B cell (primary cell): Measurements from ENCODE around the gene MVB12B. TPM values are rescaled to one million over a fixed set of nuclear protein-coding genes. Genes with fewer than 3 reads are reported as not detected.

Source experiments
- ATAC-seq: fragments of 200-7000 bp; cut with Tn5 transposase; one replicate; pipeline ENCODE4 v1.10.0; 2021; ENCODE audit warnings: low read depth, mild to moderate bottlenecking, moderate number of reproducible peaks, moderate library complexity
- CTCF ChIA-PET: fragments of 350-600 bp; sonication (Branson Sonifier 250); formaldehyde crosslinking; loops from one replicate; lab custom pipeline; 2021; ENCODE audit warnings: antibody characterized with exemption, inconsistent platforms; lab: Charles Lee
- POLR2A ChIA-PET: fragments of 350-600 bp; sonication (Branson Sonifier 250); formaldehyde crosslinking; loops from one replicate; lab custom pipeline; 2021; ENCODE audit warnings: antibody characterized with exemption; lab: Charles Lee
- DNase-seq: peaks from one replicate; pipeline ENCODE4 v3.0.0; 2013
- H2AFZ ChIP-seq: 2 replicates; pipeline ENCODE4 v1.6.1; 2012; ENCODE audit warnings: mild to moderate bottlenecking, low read depth, low read length; ENCODE audit not compliant: insufficient read depth, poor library complexity, severe bottlenecking
- H3K27ac ChIP-seq, 2 donors: 1 replicate in 1 of 2; 2 replicates in 1 of 2; pipeline ENCODE4 v1.5.1; 2012 to 2013; ENCODE audit warnings: low read length in 2 of 2, mild to moderate bottlenecking in 2 of 2, moderate library complexity in 1 of 2
- H3K27me3 ChIP-seq, 4 experiments: fragments of 200-600 bp in 1 of 4; sonication (generic) in 1 of 4; replicated peaks in 1 of 4; 1 replicate in 2 of 4; 2 replicates in 2 of 4; pipeline versions ENCODE4 v1.6.1 to v1.7.0; 2013 to 2016; ENCODE audit warnings: low read length in 3 of 4, mild to moderate bottlenecking in 2 of 4, mixed read lengths in 1 of 4, moderate library complexity in 1 of 4; ENCODE audit not compliant: insufficient read depth in 4 of 4, control insufficient read depth in 3 of 4; ENCODE audit errors: control extremely low read depth in 1 of 4
- H3K36me3 ChIP-seq, 2 experiments: replicated peaks in 1 of 2; 1 replicate in 1 of 2; 2 replicates in 1 of 2; pipeline versions ENCODE4 v1.6.1 to v1.7.1; 2013; ENCODE audit warnings: low read length in 1 of 2; ENCODE audit not compliant: insufficient read depth in 2 of 2, control insufficient read depth in 1 of 2; ENCODE audit errors: control extremely low read depth in 1 of 2, extremely low read depth in 1 of 2
- H3K4me1 ChIP-seq, 2 donors: fragments of 200-600 bp in 1 of 2; sonication (generic) in 1 of 2; 1 replicate in 1 of 2; 2 replicates in 1 of 2; pipeline versions ENCODE4 v1.5.1 to v1.6.1; 2013 to 2017; ENCODE audit warnings: low read length in 2 of 2; ENCODE audit not compliant: control insufficient read depth in 2 of 2, insufficient read depth in 2 of 2
- H3K4me2 ChIP-seq: replicated peaks from 2 replicates; pipeline ENCODE3; 2012; ENCODE audit warnings: mild to moderate bottlenecking, low read depth, low read length; ENCODE audit not compliant: poor library complexity, severe bottlenecking
- H3K4me3 ChIP-seq, 5 experiments: fragments of 200-600 bp in 1 of 5; sonication (generic) in 1 of 5; 1 replicate in 3 of 5; 2 replicates in 2 of 5; pipeline versions ENCODE4 v1.5.1 to v1.7.0; 2011 to 2016; ENCODE audit warnings: low read length in 4 of 5, mild to moderate bottlenecking in 4 of 5, low read depth in 2 of 5, control low read depth in 1 of 5, moderate library complexity in 1 of 5; ENCODE audit not compliant: insufficient read depth in 1 of 5; ENCODE audit errors: control extremely low read depth in 1 of 5, extremely low read depth in 1 of 5
- H3K79me2 ChIP-seq: fragments of 200-600 bp; sonication (generic); one replicate; pipeline ENCODE4 v1.6.0; 2016; ENCODE audit warnings: low read length; ENCODE audit not compliant: control insufficient read depth, insufficient read depth
- H3K9ac ChIP-seq: fragments of 200-600 bp; sonication (generic); 2 replicates; pipeline ENCODE4 v1.6.1; 2017; ENCODE audit warnings: mild to moderate bottlenecking, low read length, moderate library complexity
- H3K9me3 ChIP-seq, 3 donors: one replicate each; pipeline versions ENCODE4 v1.6.1 to v1.7.1; 2013; ENCODE audit warnings: low read length in 2 of 3; ENCODE audit not compliant: control insufficient read depth in 2 of 3, insufficient read depth in 1 of 3; ENCODE audit errors: control extremely low read depth in 1 of 3
- H4K20me1 ChIP-seq: 2 replicates; pipeline ENCODE4 v1.6.0; 2012; ENCODE audit warnings: mild to moderate bottlenecking, low read length; ENCODE audit not compliant: insufficient read depth, control insufficient read depth, poor library complexity, severe bottlenecking
- H3K27ac Mint-ChIP-seq: one replicate; pipeline ENCODE4 v1.8.0; 2021; ENCODE audit warnings: mixed read lengths
- H3K27me3 Mint-ChIP-seq: one replicate; pipeline ENCODE4 v1.8.0; 2021; ENCODE audit warnings: mixed read lengths
- H3K4me1 Mint-ChIP-seq: one replicate; pipeline ENCODE4 v1.8.0; 2021; ENCODE audit warnings: mixed read lengths
- H3K4me3 Mint-ChIP-seq: one replicate; pipeline ENCODE4 v1.8.0; 2021; ENCODE audit warnings: mixed read lengths
- H3K9me3 Mint-ChIP-seq: one replicate; pipeline ENCODE4 v1.8.0; 2022; ENCODE audit warnings: mixed read lengths; ENCODE audit not compliant: insufficient read depth
- EZH2 ChIP-seq: IDR thresholded peaks from 2 replicates; pipeline ENCODE4 v1.6.1; 2012; ENCODE audit warnings: borderline replicate concordance, low read depth, mild to moderate bottlenecking, moderate library complexity, low read length; ENCODE audit not compliant: insufficient read depth, poor library complexity, severe bottlenecking
- WGBS: methylation state at CpG from one replicate; pipeline ENCODE4 v1.1.5; 2013; ENCODE audit warnings: missing lambda C conversion rate; ENCODE audit not compliant: insufficient coverage; 5-methylcytosine and 5-hydroxymethylcytosine counted together
- intact Hi-C: fragments of 100-400 bp; cut with micrococcal nuclease; formaldehyde crosslinking; loops from one replicate; pipeline ENCODE4 v1.10.0; 2022
- polyA plus RNA-seq: library from polyadenylated mRNA; depleted of rRNA; stranded (reverse); fragments of >200 nt; gene quantifications from 2 replicates; pipeline ENCODE4 v1.2.3, GENCODE V29; 2012
- total RNA-seq, 2 donors: library from RNA; stranded (reverse); fragments of 120-200 nt in 1 of 2; gene quantifications; 1 replicate in 1 of 2; 2 replicates in 1 of 2; pipeline versions ENCODE4 v1.2.3 to v1.2.4, GENCODE V29; 2013 to 2022
- TF ChIP-seq, protein P1 (sequence below): fragments of 200-600 bp; IDR thresholded peaks from one replicate; pipeline ENCODE4 v1.8.0; 2022; ENCODE audit warnings: antibody characterized with exemption, mild to moderate bottlenecking

Gene MVB12B
- total and polyA plus RNA-seq, 2 donors (not counting 1 experiment from before 2014, with no cell fraction given) = 1.2 to 9.8 TPM

- no peak overlapping the region for H3K9ac ChIP-seq
- intact Hi-C loops = no loop called here
- Mint-ChIP-seq H3K27me3 (no peaks in the 10 kb centered on the region), H3K4me3 (no peak overlapping the region), H3K4me1 (peaks cover 6% of the 10 kb centered on the region), H3K27ac (no peak overlapping the region), H3K9me3 (no peaks in the 10 kb centered on the region)
- 100% methylated on average over 3 of the region's 8 CpGs for whole genome bisulfite sequencing
- H4K20me1 ChIP-seq = no peaks in the 10 kb centered on the region
- no peaks in the 10 kb centered on the region for H3K27me3 ChIP-seq
- DNase-seq (no peak), ATAC-seq (no peak)
- H3K4me3 ChIP-seq = no peak overlapping the region
- H3K27ac ChIP-seq = no peak overlapping the region
- ChIA-PET POLR2A (no interaction called here), CTCF (interaction anchor here (0.7 kb wide), 1 partner anchor 28 kb away, joined by 3 read pairs; no protein-coding TSS in a partner anchor)
- TF ChIP-seq, protein P1, sequence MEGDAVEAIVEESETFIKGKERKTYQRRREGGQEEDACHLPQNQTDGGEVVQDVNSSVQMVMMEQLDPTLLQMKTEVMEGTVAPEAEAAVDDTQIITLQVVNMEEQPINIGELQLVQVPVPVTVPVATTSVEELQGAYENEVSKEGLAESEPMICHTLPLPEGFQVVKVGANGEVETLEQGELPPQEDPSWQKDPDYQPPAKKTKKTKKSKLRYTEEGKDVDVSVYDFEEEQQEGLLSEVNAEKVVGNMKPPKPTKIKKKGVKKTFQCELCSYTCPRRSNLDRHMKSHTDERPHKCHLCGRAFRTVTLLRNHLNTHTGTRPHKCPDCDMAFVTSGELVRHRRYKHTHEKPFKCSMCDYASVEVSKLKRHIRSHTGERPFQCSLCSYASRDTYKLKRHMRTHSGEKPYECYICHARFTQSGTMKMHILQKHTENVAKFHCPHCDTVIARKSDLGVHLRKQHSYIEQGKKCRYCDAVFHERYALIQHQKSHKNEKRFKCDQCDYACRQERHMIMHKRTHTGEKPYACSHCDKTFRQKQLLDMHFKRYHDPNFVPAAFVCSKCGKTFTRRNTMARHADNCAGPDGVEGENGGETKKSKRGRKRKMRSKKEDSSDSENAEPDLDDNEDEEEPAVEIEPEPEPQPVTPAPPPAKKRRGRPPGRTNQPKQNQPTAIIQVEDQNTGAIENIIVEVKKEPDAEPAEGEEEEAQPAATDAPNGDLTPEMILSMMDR = no peak
- no peak for TF ChIP-seq EZH2
- H3K4me1 ChIP-seq = peaks cover 6 to 9% of the 10 kb centered on the region in 2 donors
- no peak overlapping the region for H2AFZ ChIP-seq
- no peaks in the 10 kb centered on the region for H3K36me3 ChIP-seq
- H3K4me2 ChIP-seq = no peak overlapping the region
- H3K9me3 ChIP-seq = no peaks in the 10 kb centered on the region
- no peaks in the 10 kb centered on the region for H3K79me2 ChIP-seq
These were observed 109.0 kb downstream of the MVB12B start for GRCh38 chr9:126435626-126436025.

GRCh38 chr9:126436545-126437267, 110.1 kb downstream of the MVB12B start:
- no peak for ATAC-seq

More at GRCh38 chr9:126436545-126437267, 110.1 kb downstream of the MVB12B start:
- no peaks in the 10 kb centered on the region for H3K27me3 Mint-ChIP-seq
- no peaks in the 10 kb centered on the region for H3K4me1 Mint-ChIP-seq
- H3K4me3 Mint-ChIP-seq = no peak overlapping the region
- ChIA-PET CTCF (interaction anchor here (1.5 kb wide), 1 partner anchor 38 kb away, joined by 6 read pairs; no protein-coding TSS in a partner anchor), POLR2A (no interaction called here)
- no peak overlapping the region for H3K4me2 ChIP-seq
- no peak overlapping the region for H3K27ac ChIP-seq
- H3K4me1 ChIP-seq = no peaks in the 10 kb centered on the region
- H4K20me1 ChIP-seq = no peaks in the 10 kb centered on the region
- intact Hi-C loops = no loop called here
- no peaks in the 10 kb centered on the region for H3K36me3 ChIP-seq
- no peak overlapping the region for H3K9ac ChIP-seq
- WGBS = 73% methylated on average over 2 of the region's 6 CpGs
- no peaks in the 10 kb centered on the region for H3K9me3 Mint-ChIP-seq
- DNase-seq = no peak
- no peaks in the 10 kb centered on the region for H3K79me2 ChIP-seq
- no peaks in the 10 kb centered on the region for H3K9me3 ChIP-seq
- H2AFZ ChIP-seq = no peak overlapping the region
- H3K27me3 ChIP-seq = no peaks in the 10 kb centered on the region
- H3K27ac Mint-ChIP-seq = no peak overlapping the region
- TF ChIP-seq EZH2 = no peak
- TF ChIP-seq, protein P1 = no peak
- no peak overlapping the region for H3K4me3 ChIP-seq
